Caco-2 (cell line): ENCODE measurements around the gene GFRA1. TPM values are rescaled to one million over a fixed set of nuclear protein-coding genes. Genes with fewer than 3 reads are reported as not detected.

Experiments used
- BruUV-seq: library from RNA; stranded (reverse); fragments of 400-500 nt; replicated peaks from 2 replicates; lab custom pipeline; 2021; lab: Mats Ljungman, UMichigan
- CTCF ChIA-PET: fragments of 300-600 bp; sonication (Branson Sonifier 250); formaldehyde crosslinking; loops from one replicate; lab custom pipeline; 2022; ENCODE audit warnings: antibody characterized with exemption; lab: Charles Lee
- POLR2A ChIA-PET: fragments of 300-600 bp; sonication (Branson Sonifier 250); formaldehyde crosslinking; loops from one replicate; lab custom pipeline; 2022; ENCODE audit warnings: antibody characterized with exemption; lab: Charles Lee
- DNase-seq, 2 experiments: peaks; one replicate each; pipeline versions ENCODE4 v3.0.0 to v3.0.0-alpha.2; 2020 to 2022
- H3K27me3 ChIP-seq: replicated peaks from 2 replicates; pipeline ENCODE4 v1.6.0; 2011; ENCODE audit warnings: low read length; ENCODE audit not compliant: control insufficient read depth, insufficient read depth
- H3K36me3 ChIP-seq: 2 replicates; pipeline ENCODE4 v1.5.1; 2011; ENCODE audit warnings: low read length; ENCODE audit not compliant: control insufficient read depth, insufficient read depth
- H3K4me1 ChIP-seq: fragments of 250-450 bp; sonication (Bioruptor Pico); 2 replicates; pipeline ENCODE4 v1.5.1; 2020; ENCODE audit warnings: mild to moderate bottlenecking
- H3K4me3 ChIP-seq: 2 replicates; pipeline ENCODE4 v1.5.1; 2011; ENCODE audit warnings: low read depth, mild to moderate bottlenecking, control low read depth, low read length
- H3K9me3 ChIP-seq: fragments of 250-450 bp; sonication (Bioruptor Pico); 2 replicates; pipeline ENCODE4 v1.5.1; 2020; ENCODE audit warnings: mild to moderate bottlenecking, moderate library complexity
- H3K27ac Mint-ChIP-seq: one replicate; pipeline ENCODE4 v1.8.0; 2022; ENCODE audit warnings: mixed read lengths; ENCODE audit not compliant: unreplicated experiment
- H3K27me3 Mint-ChIP-seq: one replicate; pipeline ENCODE4 v1.8.0; 2022; ENCODE audit warnings: mixed read lengths; ENCODE audit not compliant: insufficient read depth, unreplicated experiment
- H3K36me3 Mint-ChIP-seq: one replicate; pipeline ENCODE4 v1.8.0; 2022; ENCODE audit warnings: mild to moderate bottlenecking, mixed read lengths; ENCODE audit not compliant: insufficient read depth, unreplicated experiment
- H3K4me1 Mint-ChIP-seq: one replicate; pipeline ENCODE4 v1.8.0; 2022; ENCODE audit warnings: low read depth, mixed read lengths; ENCODE audit not compliant: unreplicated experiment
- H3K4me3 Mint-ChIP-seq: one replicate; pipeline ENCODE4 v1.8.0; 2022; ENCODE audit warnings: mild to moderate bottlenecking, moderate library complexity, mixed read lengths; ENCODE audit not compliant: unreplicated experiment
- H3K9me3 Mint-ChIP-seq: one replicate; pipeline ENCODE4 v1.8.0; 2022; ENCODE audit warnings: mixed read lengths; ENCODE audit not compliant: unreplicated experiment
- CTCF ChIP-seq, 2 experiments: fragments of 200-600 bp in 1 of 2; IDR thresholded peaks; 1 replicate in 1 of 2; 2 replicates in 1 of 2; pipeline versions ENCODE4 v1.5.1 to v1.8.0; 2011 to 2022; ENCODE audit warnings: antibody characterized with exemption in 1 of 2, control low read depth in 1 of 2, inconsistent platforms in 1 of 2, low read depth in 1 of 2, low read length in 1 of 2, mild to moderate bottlenecking in 1 of 2, moderate library complexity in 1 of 2; ENCODE audit not compliant: insufficient read depth in 1 of 2, severe bottlenecking in 1 of 2, unreplicated experiment in 1 of 2
- intact Hi-C: fragments of 100-400 bp; cut with micrococcal nuclease; formaldehyde crosslinking; loops from one replicate; pipeline ENCODE4 v1.10.0; 2022; ENCODE audit not compliant: unreplicated experiment
- total RNA-seq: library from RNA; stranded (reverse); gene quantifications from 2 replicates; pipeline ENCODE4 v1.2.3, GENCODE V29; 2022

The GFRA1 gene
- total RNA-seq, 1 experiment from 2014 or later = not detected

GRCh38 chr10:116246263-116246662, 26.7 kb downstream of the GFRA1 start:
- intact Hi-C loops = no loop called here
- no peaks in the 10 kb centered on the region for H3K4me1 ChIP-seq
- no peaks in the 10 kb centered on the region for H3K27me3 ChIP-seq
- no peaks in the 10 kb centered on the region for H3K36me3 ChIP-seq
- TF ChIP-seq CTCF (IDR thresholded peaks at IDR 0.05; ENCODE audit: insufficient read depth in 1 of 2, low read depth in 1 of 2, low read length in 1 of 2, severe bottlenecking in 1 of 2, unreplicated experiment in 1 of 2) = no peak
- CTCF ChIA-PET = no interaction called here
- Mint-ChIP-seq H3K9me3 (no peaks in the 10 kb centered on the region), H3K27ac (no peak overlapping the region), H3K4me1 (no peaks in the 10 kb centered on the region), H3K4me3 (no peak overlapping the region), H3K36me3 (no peaks in the 10 kb centered on the region), H3K27me3 (peaks cover 2% of the 10 kb centered on the region)
- POLR2A ChIA-PET = no interaction called here
- no peak overlapping the region for H3K4me3 ChIP-seq
- no peaks in the 10 kb centered on the region for H3K9me3 ChIP-seq
- BruUV-seq = no TSS peak
- DNase-seq = no peak

GRCh38 chr10:116245156-116245555, 27.9 kb downstream of the GFRA1 start:
- ChIA-PET CTCF (no interaction called here), POLR2A (no interaction called here)
- no peaks in the 10 kb centered on the region for H3K36me3 ChIP-seq
- no peaks in the 10 kb centered on the region for H3K4me1 Mint-ChIP-seq
- peaks cover 2% of the 10 kb centered on the region for H3K27me3 Mint-ChIP-seq
- BruUV-seq = no TSS peak
- H3K9me3 Mint-ChIP-seq = no peaks in the 10 kb centered on the region
- no peaks in the 10 kb centered on the region for H3K9me3 ChIP-seq
- H3K4me3 ChIP-seq = no peak overlapping the region
- TF ChIP-seq CTCF (IDR thresholded peaks at IDR 0.05; ENCODE audit: insufficient read depth in 1 of 2, low read depth in 1 of 2, low read length in 1 of 2, severe bottlenecking in 1 of 2, unreplicated experiment in 1 of 2) = no peak
- no peak for DNase-seq
- intact Hi-C loops = no loop called here
- H3K27me3 ChIP-seq = no peaks in the 10 kb centered on the region
- no peaks in the 10 kb centered on the region for H3K36me3 Mint-ChIP-seq
- H3K4me1 ChIP-seq = no peaks in the 10 kb centered on the region
- no peak overlapping the region for H3K4me3 Mint-ChIP-seq
- no peak overlapping the region for H3K27ac Mint-ChIP-seq

GRCh38 chr10:116241642-116242410, 31.2 kb downstream of the GFRA1 start:
- BruUV-seq = no TSS peak
- Mint-ChIP-seq H3K9me3 (no peaks in the 10 kb centered on the region), H3K36me3 (no peaks in the 10 kb centered on the region), H3K4me3 (no peak overlapping the region), H3K27me3 (peaks cover 6% of the 10 kb centered on the region), H3K4me1 (no peaks in the 10 kb centered on the region), H3K27ac (no peak overlapping the region)
- ChIA-PET POLR2A (no interaction called here), CTCF (no interaction called here)
- intact Hi-C loops = no loop called here
- no peak overlapping the region for H3K4me3 ChIP-seq
- no peaks in the 10 kb centered on the region; the same call in 1 of the 2 replicates for H3K27me3 ChIP-seq
- no peaks in the 10 kb centered on the region for H3K36me3 ChIP-seq
- DNase-seq = no peak
- TF ChIP-seq CTCF (IDR thresholded peaks at IDR 0.05; ENCODE audit: insufficient read depth in 1 of 2, low read depth in 1 of 2, low read length in 1 of 2, severe bottlenecking in 1 of 2, unreplicated experiment in 1 of 2) = no peak
- H3K4me1 ChIP-seq = no peaks in the 10 kb centered on the region
- no peaks in the 10 kb centered on the region for H3K9me3 ChIP-seq
